TTC549 (cell line): ENCODE data around the gene FHIP1B.
"Not testable (repeated sequence)": the region's sequence is repeated elsewhere in the genome, so short reads cannot be mapped to it uniquely, and the experiment has no call there.

Experiments used
- FAIRE-seq: peaks from 2 replicates; lab custom pipeline; 2012; peaks lifted over from hg19 to GRCh38; lab: Jason Lieb, UNC

The FHIP1B gene

GRCh38 chr11:6234387-6235107 lies at the start of gene FHIP1B:
FHIP1B (minus strand) TSS chr11:6234636; CDS start chr11:6224516, 10,120 bp downstream.
- FAIRE-seq, result peak; percentile 96

DNA sequence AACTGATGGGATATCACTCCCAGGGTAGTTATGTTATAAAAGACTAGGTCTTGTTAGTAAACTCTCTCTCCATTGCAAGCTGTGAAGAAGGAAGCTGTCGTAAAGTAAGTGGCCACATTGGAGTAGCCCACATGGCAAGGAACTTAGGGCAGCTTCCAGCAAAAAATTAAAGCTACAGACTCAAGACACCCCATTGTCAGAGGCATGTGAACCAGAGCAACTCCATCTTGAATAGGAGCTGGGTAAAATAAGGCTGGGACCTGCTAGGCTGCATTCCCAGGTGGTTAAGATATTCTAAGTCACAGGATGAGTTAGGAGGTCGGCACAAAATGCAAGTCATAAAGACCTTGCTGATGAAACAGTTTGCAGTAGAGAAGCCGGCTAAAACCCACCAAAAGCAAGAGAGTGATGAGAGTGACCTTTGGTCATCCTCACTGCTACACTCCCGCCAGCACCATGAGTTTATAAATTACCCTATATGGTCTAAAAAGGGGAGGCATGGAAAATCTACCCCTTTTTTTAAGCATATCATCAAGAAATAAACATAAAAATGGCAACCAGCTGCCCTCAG lies 49.1 kb upstream of the FHIP1B start:
- no peak for FAIRE-seq

DNA sequence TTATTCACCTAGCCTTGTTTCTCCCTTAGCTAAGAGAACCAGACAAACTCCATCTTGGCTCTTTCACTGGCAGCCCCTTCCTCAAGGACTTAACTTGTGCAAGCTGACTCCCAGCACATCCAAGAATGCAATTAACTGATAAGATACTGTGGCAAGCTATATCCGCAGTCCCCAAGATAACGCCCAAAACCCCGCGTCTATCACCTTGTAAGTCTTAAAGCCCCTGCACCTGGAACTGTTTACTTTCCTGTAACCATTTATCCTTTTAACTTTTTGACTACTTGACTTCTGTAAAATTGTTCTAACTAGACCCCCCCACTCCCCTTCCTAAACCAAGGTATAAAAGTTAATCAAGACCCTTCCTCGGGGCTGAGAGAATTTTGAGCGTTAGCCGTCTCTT lies 46.4 kb upstream of the FHIP1B start:
- FAIRE-seq, result not testable (repeated sequence)

DNA sequence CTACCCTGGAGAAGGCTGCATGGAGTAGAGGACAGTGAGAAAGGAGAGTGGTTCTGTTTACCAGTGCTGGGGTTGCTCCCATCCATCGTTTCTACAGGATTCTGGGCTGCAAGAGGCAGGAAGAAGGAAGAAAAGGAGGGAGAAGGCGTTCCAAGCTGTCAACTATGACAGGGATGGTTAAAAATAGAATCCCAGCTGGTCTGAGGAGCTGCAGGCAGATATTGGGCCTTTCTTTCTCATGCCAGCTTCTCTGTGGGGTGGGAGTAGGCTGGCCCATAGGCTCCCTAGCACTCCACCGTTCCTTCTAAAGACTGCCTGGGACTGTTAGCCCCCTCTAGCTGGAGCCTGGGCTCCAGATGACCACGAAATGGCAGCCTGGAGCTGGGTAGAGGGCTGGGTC lies 38.8 kb upstream of the FHIP1B start:
- FAIRE-seq, result no peak

GRCh38 chr11:6271598-6271997 lies 37.2 kb upstream of the FHIP1B start:
- no peak for FAIRE-seq

- FAIRE-seq, result no peak
Measured at GRCh38 chr11:6270584-6271246, 36.3 kb upstream of the FHIP1B start.

DNA sequence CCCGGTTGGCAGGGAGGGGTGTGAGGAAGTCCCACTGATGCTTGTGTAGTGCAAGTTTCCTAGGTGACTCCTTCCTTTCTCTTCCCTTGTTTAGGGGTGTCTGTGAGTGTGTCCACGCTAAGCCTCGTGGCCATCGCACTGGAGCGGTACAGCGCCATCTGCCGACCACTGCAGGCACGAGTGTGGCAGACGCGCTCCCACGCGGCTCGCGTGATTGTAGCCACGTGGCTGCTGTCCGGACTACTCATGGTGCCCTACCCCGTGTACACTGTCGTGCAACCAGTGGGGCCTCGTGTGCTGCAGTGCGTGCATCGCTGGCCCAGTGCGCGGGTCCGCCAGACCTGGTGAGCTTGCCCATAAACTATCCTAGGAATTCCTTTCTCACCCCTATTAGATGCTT lies 35.6 kb upstream of the FHIP1B start:
- no peak for FAIRE-seq

DNA sequence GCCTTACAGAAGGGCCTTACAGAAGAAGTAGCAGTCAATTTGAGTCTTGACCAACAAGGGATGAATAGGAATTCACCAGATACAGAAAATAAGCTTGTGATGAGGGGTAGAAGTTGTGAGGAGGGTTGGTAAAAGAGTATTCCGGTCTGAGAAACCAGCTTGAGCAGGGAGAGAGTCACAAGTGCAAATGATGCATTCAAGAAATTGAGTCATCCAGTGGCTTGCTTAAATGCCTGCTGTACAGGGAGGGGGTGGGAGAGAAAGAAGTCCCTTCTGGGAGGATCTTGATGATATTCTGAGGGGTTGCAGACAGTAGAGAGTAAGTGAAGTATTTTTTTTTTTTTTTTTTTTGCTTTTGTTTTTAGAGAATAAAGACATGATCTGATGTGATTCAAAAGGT lies 34.4 kb upstream of the FHIP1B start:
- FAIRE-seq, result no peak

- FAIRE-seq, result no peak
Measured at GRCh38 chr11:6263662-6264061, 29.2 kb upstream of the FHIP1B start.

GRCh38 chr11:6260207-6260726 lies 25.8 kb upstream of the FHIP1B start:
- FAIRE-seq, result no peak

DNA sequence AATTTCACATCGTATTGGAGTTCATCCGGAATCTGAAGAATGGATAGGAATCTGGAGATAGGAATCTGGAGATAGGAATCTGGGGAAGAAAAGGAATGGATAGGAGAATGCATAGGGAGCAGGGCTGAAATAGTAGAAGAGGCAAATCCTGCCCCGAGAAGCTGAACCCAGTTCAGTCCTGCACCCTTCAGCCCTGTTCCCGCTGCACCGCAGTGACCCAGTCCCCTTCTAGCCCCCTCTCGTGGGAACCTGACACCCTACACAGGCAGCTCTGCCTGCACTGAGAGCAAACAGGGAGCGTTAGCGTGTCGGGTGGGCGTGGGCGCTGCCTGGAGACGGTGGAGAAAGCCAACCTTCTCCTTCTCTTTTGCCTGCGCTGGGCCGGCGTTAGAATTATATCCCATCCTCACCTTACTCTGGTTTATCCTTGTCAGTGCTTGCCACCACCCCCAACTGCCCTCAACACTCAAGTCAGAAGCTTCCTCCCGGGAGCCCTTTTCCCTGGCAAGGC lies 24.2 kb upstream of the FHIP1B start:
- FAIRE-seq, result no peak

GRCh38 chr11:6258141-6258540 lies 23.7 kb upstream of the FHIP1B start:
- FAIRE-seq, result no peak

GRCh38 chr11:6253197-6253596 lies 18.8 kb upstream of the FHIP1B start:
- FAIRE-seq, result no peak

DNA sequence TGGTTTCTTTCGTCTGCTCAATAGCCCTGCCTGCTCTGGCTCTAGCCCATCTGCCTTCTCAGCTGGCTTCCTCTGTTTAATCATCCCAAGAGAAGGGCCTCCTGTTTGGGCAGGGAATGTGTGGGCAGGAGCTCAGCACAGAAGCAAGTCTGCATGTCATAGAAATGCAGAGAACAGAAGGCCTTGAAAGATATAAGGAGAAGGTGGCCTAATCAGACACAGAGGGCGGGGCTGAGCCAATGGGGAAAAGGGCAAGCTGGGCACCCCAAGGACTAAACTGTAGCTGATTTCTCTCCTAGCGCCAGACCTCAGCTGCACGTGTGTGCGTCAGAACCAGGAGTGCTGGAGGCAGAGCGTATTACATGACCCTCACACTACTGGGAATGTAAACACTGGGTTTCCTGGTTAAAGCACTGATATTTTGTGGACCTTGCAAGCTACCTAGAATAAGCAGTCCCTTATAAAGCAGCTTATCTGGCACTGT lies 17.6 kb upstream of the FHIP1B start:
- no peak for FAIRE-seq

- FAIRE-seq, result peak; percentile 49
Measured at GRCh38 chr11:6251120-6251733, 16.8 kb upstream of the FHIP1B start.

DNA sequence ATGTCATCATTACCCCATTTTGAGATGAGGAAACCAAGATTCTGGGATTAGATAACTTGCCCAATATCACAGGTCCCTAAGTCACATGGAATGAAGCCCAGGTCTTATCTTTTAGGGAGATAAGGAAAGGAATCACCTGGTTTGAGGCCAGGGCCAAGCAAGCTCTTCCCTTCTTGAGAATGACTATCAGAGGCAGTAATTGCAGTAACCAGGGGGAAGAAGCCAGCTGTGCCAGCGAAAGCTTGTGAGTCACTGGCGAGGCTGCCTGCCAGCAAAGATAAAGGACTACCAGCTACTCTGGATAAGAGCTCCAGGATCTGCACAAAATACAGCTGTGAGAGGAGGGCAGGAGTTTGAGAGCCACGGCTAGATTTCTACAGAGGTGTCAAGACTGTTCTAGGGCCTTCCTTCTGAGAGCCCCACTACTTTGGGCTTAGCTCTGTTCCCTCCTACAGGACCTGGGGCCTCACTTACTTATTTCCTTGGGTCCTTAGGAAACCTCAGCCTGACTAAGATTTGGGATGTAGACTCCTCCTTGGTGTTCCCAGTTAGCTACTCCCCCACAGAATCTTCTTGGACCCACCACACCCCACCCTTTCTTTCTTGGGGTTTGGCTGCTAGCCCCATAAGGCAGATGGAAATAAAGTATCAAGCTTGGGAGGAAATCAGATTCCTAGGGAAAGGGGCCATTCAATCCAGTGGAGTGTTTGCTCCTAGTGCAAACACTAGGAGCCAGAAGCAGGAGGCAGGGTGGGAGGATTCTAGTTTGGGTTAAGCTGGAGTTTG lies 15.5 kb upstream of the FHIP1B start:
- no peak for FAIRE-seq

- not testable (repeated sequence) for FAIRE-seq
Measured at GRCh38 chr11:6248897-6249296, 14.5 kb upstream of the FHIP1B start.

GRCh38 chr11:6248248-6248647 lies 13.8 kb upstream of the FHIP1B start:
- no peak for FAIRE-seq

DNA sequence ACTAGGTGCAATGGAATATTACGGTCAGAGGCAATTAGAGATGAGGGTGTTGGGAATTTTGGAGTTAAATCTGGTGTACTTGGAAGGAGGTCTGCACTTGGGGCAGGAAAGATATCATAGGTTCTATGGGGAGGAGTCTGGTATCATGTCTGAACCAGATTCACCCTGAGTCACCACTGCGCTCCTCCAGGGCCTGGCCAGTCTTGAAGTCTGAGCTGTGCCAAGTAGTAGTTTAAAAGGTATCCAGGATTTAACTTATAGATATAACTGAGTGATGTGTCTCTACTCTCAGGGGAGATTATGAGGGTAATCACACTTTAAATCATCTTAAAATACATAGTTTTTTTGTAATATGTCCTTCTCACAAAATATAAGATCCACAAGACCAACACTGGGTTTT lies 11.1 kb upstream of the FHIP1B start:
- FAIRE-seq, result no peak

DNA sequence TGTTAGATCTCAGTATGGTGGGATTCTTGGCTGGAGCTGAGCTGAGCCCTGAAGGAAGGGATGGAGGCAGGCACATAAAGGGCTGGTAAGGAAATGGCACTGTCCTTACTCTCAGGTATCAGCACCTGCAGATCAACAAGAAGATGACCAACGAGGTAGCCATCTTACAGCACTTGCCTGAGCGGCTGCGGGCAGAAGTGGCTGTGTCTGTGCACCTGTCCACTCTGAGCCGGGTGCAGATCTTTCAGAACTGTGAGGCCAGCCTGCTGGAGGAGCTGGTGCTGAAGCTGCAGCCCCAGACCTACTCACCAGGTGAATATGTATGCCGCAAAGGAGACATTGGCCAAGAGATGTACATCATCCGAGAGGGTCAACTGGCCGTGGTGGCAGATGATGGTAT lies 6.9 kb upstream of the FHIP1B start:
- FAIRE-seq, result no peak

DNA sequence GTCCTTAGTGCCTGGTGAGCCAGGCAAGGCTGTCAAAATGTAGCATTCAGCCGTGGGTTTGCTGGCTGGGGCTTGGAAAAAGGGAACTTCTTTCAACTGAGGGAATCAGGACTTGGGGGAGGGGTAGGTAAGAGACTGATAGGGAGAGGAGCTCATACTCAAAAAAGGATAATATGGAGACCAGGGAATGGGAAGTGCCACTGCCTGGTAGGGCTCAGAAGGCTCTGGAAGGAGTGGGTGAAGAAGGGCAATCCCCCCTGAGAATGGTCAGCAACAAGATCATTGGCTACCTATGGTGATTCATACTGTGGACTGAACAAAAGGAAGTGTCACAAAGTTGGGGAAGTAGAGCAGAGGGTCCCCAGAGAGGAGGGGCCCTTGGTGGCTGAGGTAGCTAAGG lies 6.3 kb upstream of the FHIP1B start:
- FAIRE-seq, result no peak

DNA sequence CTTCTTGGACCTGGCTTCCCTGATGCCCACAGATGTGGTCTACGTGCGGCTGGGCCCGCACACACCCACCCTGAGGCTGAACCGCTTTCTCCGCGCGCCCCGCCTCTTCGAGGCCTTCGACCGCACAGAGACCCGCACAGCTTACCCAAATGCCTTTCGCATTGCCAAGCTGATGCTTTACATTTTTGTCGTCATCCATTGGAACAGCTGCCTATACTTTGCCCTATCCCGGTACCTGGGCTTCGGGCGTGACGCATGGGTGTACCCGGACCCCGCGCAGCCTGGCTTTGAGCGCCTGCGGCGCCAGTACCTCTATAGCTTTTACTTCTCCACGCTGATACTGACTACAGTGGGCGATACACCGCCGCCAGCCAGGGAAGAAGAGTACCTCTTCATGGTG lies 5.7 kb upstream of the FHIP1B start:
- no peak for FAIRE-seq
